Neural cell (in vitro differentiated cells): ENCODE data around the gene RFTN1.

ENCODE experiments used
- EP300 ChIP-seq: fragments of 450-650 bp; conservative IDR thresholded peaks from 2 replicates; pipeline ENCODE4 v1.6.1; 2014; ENCODE audit warnings: antibody characterized with exemption, mild to moderate bottlenecking, moderate library complexity; ENCODE audit not compliant: poor library complexity, severe bottlenecking
- MXI1 ChIP-seq: fragments of 450-650 bp; conservative IDR thresholded peaks from 2 replicates; pipeline ENCODE4 v1.6.1; 2014; ENCODE audit warnings: antibody characterized with exemption, mild to moderate bottlenecking; ENCODE audit not compliant: poor library complexity, severe bottlenecking
- POLR2AphosphoS5 ChIP-seq: IDR thresholded peaks from 2 replicates; pipeline ENCODE4 v1.6.1; 2012
- TAF1 ChIP-seq: IDR thresholded peaks from 2 replicates; pipeline ENCODE4 v1.6.1; 2012; ENCODE audit warnings: low read depth
- TF ChIP-seq, protein P1 (sequence below): fragments of 450-650 bp; IDR thresholded peaks from 2 replicates; pipeline ENCODE4 v1.5.1; 2014; ENCODE audit warnings: antibody characterized with exemption, mild to moderate bottlenecking, moderate library complexity; ENCODE audit not compliant: poor library complexity, severe bottlenecking
- TF ChIP-seq, protein P2 (sequence below): IDR thresholded peaks from 2 replicates; pipeline ENCODE4 v1.6.1; 2012; ENCODE audit warnings: borderline replicate concordance

DNA sequence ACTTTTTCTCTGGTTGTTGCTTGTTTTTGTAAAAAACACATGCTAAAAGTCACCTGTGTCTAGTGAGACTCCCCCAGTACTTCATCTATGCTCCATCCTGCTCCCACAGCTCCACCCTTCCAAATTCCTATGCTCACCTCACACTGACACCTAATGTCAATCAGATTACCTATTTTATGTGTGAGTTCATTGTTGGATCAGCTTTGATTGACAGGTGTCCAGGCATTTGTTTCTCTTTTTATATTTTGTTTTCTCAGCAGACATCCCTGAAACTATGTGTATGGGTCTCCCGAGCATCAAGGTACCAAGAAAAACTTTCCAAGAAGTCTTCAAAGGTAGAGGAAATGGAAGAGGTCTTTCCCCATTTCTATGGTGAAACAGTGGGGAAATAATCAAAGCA, 13.4 kb downstream of the RFTN1 start:
- TF ChIP-seq, protein P1, sequence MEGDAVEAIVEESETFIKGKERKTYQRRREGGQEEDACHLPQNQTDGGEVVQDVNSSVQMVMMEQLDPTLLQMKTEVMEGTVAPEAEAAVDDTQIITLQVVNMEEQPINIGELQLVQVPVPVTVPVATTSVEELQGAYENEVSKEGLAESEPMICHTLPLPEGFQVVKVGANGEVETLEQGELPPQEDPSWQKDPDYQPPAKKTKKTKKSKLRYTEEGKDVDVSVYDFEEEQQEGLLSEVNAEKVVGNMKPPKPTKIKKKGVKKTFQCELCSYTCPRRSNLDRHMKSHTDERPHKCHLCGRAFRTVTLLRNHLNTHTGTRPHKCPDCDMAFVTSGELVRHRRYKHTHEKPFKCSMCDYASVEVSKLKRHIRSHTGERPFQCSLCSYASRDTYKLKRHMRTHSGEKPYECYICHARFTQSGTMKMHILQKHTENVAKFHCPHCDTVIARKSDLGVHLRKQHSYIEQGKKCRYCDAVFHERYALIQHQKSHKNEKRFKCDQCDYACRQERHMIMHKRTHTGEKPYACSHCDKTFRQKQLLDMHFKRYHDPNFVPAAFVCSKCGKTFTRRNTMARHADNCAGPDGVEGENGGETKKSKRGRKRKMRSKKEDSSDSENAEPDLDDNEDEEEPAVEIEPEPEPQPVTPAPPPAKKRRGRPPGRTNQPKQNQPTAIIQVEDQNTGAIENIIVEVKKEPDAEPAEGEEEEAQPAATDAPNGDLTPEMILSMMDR = no peak
- TF ChIP-seq POLR2AphosphoS5 = no peak
- no peak for TF ChIP-seq MXI1
- TF ChIP-seq, protein P2, sequence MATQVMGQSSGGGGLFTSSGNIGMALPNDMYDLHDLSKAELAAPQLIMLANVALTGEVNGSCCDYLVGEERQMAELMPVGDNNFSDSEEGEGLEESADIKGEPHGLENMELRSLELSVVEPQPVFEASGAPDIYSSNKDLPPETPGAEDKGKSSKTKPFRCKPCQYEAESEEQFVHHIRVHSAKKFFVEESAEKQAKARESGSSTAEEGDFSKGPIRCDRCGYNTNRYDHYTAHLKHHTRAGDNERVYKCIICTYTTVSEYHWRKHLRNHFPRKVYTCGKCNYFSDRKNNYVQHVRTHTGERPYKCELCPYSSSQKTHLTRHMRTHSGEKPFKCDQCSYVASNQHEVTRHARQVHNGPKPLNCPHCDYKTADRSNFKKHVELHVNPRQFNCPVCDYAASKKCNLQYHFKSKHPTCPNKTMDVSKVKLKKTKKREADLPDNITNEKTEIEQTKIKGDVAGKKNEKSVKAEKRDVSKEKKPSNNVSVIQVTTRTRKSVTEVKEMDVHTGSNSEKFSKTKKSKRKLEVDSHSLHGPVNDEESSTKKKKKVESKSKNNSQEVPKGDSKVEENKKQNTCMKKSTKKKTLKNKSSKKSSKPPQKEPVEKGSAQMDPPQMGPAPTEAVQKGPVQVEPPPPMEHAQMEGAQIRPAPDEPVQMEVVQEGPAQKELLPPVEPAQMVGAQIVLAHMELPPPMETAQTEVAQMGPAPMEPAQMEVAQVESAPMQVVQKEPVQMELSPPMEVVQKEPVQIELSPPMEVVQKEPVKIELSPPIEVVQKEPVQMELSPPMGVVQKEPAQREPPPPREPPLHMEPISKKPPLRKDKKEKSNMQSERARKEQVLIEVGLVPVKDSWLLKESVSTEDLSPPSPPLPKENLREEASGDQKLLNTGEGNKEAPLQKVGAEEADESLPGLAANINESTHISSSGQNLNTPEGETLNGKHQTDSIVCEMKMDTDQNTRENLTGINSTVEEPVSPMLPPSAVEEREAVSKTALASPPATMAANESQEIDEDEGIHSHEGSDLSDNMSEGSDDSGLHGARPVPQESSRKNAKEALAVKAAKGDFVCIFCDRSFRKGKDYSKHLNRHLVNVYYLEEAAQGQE = no peak
- TF ChIP-seq EP300 = no peak
- no peak for TF ChIP-seq TAF1
